Measurements from ENCODE around the gene KIAA0930. TPM values are rescaled to one million over a fixed set of nuclear protein-coding genes. Genes with fewer than 3 reads are reported as not detected.

KIAA0930 gene
- total RNA-seq = 49.3 and 60.9 TPM in 2 replicates

GRCh38 chr22:45240810-45241631, at the start of gene KIAA0930:
TSS of gene KIAA0930 (minus strand) at chr22:45240894. CDS start at chr22:45240703, 191 bp downstream.

GRCh38 chr22:45284705-45285262, 44.1 kb upstream of the KIAA0930 start, which contains the start of gene UPK3A:
TSS of gene UPK3A (plus strand) at chr22:45284949. CDS start at chr22:45285014, 65 bp downstream.

GRCh38 chr22:45163451-45164269, 77.0 kb downstream of the KIAA0930 start, which contains the start of gene NUP50:
TSS of gene NUP50 (plus strand) at chr22:45163925. CDS start at chr22:45168178, 4,253 bp downstream.

Other genes with a start within 250 kb of the KIAA0930 start
- not detected in 2 replicates for gene PHF21B, start 230.9 kb downstream of the KIAA0930 start, total RNA-seq
- 21.4 and 41.3 TPM in 2 replicates for gene NUP50, start 77.0 kb downstream of the KIAA0930 start, total RNA-seq
- gene UPK3A, start 44.1 kb upstream of the KIAA0930 start, total RNA-seq = not detected in 2 replicates
- 10.4 and 13.6 TPM in 2 replicates for gene FAM118A, start 69.0 kb upstream of the KIAA0930 start, total RNA-seq
- not detected in 2 replicates for gene SMC1B, start 172.7 kb upstream of the KIAA0930 start, total RNA-seq
- 0.30 and 0.78 TPM in 2 replicates for gene RIBC2, start 172.8 kb upstream of the KIAA0930 start, total RNA-seq

Data from smooth muscle cell of the umbilical artery (primary cell).